GM18505 (cell line): ENCODE results near the gene NBPF3.
A peak's percentile ranks its signal among the peaks of the same experiment; 100 is the strongest.
"Not testable (repeated sequence)": the region's sequence is repeated elsewhere in the genome, so short reads cannot be mapped to it uniquely, and the experiment has no call there.

ENCODE experiments used
- ATAC-seq: cut with Tn5 transposase; IDR thresholded peaks from one replicate; pipeline ENCODE4 v1.9.1; 2021; ENCODE audit not compliant: unreplicated experiment
- POLR2A ChIP-seq: IDR thresholded peaks from 4 replicates; pipeline ENCODE4 v1.6.1; 2011; ENCODE audit warnings: borderline replicate concordance; ENCODE audit not compliant: insufficient read depth, insufficient read length; ENCODE audit errors: extremely low read depth

Gene NBPF3, protein sequence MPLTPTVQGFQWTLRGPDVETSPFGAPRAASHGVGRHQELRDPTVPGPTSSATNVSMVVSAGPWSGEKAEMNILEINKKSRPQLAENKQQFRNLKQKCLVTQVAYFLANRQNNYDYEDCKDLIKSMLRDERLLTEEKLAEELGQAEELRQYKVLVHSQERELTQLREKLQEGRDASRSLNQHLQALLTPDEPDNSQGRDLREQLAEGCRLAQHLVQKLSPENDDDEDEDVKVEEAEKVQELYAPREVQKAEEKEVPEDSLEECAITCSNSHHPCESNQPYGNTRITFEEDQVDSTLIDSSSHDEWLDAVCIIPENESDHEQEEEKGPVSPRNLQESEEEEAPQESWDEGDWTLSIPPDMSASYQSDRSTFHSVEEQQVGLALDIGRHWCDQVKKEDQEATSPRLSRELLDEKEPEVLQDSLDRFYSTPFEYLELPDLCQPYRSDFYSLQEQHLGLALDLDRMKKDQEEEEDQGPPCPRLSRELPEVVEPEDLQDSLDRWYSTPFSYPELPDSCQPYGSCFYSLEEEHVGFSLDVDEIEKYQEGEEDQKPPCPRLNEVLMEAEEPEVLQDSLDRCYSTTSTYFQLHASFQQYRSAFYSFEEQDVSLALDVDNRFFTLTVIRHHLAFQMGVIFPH

DNA sequence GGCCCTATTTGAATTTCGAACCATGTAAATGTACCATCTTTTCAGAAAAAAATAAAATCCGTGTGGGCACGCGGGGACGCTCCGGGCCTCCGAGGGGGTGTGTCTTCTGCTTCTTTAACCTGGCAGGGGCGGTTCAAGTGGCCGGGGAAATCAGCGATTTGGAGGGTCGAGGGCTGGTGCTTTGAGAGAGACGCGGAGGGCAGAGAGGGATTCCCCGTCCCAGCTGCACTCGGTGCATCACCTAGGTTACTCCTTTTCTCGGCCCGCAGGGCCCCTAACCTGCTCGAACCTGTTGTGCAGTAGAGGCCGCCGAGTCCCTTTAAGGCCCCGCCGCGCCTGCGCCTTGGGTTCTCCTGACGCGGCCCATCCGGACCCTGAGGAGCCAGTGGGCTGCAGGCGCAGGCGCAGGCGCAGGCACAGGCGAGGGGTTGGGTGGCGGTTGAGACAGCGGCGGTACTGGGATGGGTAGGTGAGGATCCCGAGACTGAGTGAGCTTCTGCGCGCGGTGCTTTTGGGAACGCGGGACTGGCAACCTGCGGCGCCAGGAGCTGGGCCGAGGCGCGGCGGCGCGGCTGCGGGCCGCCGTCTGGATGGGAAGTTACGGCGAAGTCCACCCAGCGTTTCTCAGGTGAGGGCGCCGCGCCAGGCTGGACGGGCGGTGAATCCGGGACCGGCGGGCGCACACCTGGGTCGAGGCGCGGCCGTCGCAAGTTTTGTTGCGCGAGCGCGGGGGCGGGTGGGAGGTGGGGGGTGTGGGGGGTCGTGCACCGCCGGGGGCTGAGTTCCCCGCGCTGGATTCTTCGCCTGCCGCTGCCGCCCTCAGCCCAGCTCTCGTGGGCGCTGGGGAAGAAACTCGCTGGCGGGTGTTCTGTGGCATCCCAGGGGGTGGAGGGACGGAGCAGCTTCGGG lies at the start of gene NBPF3:
Gene NBPF3 (plus strand): TSS at position 417 of the 909 bp plus-strand sequence. CDS start 4,950 bp downstream, outside the sequence.
- ATAC-seq: peak; percentile 68
- TF ChIP-seq POLR2A: no peak

DNA sequence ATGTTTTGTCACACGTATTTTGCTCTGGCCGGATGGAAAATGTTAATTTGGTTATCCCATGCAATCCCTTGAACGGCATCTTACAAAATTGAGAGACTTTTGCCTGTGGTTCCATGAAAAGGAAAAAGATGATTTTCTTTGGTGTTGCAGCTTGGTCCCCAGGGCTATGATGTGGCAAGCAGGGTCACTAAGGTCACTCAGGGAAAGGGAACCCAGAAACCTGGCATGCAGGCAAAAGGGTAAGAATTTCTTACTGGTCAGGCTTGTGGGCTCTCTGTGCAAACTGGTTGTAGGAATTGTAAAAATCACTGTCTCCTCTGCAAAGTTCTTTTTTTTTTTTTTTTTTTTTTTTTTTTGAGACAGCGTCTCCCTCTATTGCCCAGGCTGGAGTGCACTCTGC lies 48.4 kb upstream of the NBPF3 start:
- no peak for TF ChIP-seq POLR2A
- no peak for ATAC-seq

DNA sequence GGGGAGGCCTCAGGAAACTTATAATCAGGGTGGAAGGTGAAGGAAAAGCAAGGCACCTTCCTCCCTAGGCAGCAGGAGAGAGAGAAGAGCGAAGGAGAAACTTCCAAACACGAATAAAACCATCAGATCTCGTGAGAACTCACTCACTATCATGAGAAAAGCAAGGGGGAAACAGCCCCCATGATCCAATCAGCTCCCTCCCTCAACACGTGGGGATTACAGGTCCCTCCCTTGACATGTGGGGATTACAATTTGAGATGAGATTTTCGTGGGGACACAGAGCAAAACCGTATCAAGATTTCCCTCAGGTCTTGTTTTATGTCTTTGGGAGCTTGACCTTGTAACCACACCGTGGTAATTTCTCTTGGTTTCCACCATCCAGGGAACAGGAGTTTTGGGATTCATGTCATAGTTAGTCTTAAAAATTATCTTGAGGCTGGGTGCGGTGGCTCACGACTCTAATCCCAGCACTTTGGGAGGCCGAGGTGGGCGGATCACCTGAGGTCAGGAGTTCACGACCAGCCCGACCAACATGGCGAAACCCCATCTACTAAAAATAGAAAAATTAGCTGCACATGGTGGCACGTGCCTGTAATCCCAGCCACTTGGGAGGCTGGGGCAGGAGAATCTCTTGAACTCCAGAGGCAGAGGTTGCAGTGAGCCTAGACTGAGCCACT lies 47.2 kb upstream of the NBPF3 start:
- no peak for TF ChIP-seq POLR2A

DNA sequence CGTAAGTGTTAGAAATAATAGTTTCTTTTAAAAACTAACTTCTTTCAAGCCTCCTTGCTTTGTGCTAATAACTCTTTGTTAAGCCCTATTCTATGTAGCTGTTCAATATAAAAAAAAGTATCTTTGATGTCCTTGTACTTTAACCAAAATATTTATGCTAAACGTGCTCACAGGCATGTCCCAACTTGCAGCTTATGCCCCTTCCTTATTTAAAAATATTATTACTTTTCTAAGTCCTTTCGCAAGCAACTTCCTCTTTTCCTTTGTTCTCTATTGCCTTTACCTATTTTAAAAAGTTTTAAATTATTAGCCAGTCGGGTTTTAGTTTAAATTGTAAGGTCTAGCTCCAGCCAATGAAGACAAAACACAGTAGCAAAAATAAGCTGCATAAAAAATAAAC lies 43.4 kb upstream of the NBPF3 start:
- ATAC-seq: no peak
- no peak for TF ChIP-seq POLR2A

More for the DNA sequence above, 47.2 kb upstream of the NBPF3 start:
- no peak for ATAC-seq

DNA sequence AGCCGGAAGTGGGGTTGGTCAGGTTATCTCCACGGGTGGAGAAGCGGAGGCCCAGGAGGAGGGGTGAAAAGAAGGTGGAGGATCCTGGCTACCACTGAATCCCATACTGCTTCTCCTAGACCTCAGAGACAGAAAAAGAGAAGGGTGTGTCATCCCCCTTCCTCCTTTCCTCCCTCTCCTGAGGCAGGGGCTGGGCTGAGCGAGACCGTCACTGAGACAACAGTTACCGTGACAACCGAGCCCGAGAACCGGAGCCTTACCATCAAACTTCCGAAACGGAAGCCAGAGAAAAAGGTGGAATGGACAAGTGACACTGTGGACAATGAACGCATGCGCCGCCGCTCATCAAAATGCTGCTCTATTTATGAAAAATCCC lies 42.1 kb upstream of the NBPF3 start:
- no peak for ATAC-seq
- no peak for TF ChIP-seq POLR2A

DNA sequence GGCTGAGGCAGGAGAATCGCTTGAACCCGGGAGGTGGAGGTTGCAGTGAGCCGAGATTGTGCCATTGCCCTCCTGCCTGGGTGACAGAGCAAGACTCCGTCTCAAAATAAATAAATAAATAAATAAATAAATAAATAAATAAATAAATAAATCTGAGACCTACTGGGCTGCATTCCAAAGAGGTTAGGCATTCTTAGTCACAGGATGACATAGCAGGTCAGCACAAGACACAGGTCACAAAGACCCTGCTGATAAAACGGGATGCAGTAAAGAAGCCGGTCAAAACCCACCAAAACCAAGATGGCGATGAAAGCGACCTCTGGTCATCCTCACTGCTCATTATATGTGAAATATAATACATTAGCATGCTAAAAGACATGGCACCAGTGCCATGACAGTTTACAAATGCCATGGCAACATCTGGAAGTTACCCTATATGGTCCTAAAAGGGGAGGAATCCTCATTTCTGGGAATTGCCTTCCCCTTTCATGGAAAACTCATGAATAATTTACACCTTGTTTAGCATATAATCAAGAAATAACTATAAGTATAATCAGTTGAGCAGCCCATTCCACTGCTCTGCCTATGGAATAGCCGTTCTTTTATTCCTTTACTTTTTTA lies 38.1 kb upstream of the NBPF3 start:
- ATAC-seq: not testable (repeated sequence)

DNA sequence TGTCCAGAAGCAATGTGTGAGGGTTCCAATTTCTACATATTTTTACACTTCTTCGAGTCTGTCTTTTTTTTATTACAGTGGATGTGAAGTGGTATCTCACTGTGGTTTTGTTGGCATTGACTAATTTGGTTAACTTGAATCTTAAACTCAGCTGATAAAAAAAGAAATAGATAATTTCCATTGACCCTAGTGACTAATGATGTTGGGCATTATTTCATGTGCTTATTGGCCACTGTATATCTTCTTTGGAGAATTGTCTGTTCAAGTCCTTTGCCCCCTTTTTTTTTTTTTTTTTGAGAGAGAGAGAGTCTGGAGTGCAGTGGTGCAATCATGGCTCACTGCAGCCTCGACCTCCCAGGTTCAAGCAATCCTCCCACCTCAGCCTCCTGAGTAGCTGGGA lies 33.3 kb upstream of the NBPF3 start:
- no peak for TF ChIP-seq POLR2A
- no peak for ATAC-seq

DNA sequence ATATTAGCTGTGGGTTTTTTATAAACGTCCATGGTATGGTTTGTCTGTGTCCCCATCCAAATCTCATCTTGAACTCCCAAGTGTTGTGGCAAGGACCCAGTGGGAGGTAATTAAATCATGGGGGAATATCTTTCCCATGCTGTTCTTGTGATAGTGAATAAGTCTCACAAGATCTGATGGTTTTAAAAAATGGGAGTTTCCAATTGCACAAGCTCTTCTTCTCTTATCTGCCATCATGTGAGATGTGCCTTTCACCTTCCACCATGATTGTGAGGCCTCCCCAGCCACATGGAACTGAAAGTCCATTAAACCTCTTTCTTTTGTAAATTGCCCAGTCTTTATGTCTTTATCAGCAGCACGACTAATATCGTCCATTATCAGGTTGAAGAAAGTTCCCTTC lies 30.0 kb upstream of the NBPF3 start:
- not testable (repeated sequence) for ATAC-seq

DNA sequence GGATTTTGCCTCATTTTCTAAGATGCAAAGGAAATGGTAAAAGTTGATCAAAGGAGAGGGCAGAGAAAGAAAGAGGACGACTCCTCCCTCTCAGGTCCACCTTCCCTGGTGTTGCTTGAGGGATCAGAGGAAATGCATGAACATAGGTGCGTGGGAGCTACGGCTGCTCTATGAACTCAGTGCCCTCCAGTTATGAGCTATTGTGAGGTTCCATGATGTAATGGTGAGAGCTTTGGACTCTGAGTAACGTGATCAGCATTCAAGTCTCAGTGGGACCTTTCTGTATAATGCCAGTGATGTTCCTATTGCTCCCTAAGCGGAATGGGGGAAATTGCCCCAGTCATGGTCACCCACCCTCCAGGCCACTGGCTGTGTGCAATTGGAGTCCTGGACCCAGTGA lies 25.9 kb upstream of the NBPF3 start:
- no peak for TF ChIP-seq POLR2A
- ATAC-seq: no peak

DNA sequence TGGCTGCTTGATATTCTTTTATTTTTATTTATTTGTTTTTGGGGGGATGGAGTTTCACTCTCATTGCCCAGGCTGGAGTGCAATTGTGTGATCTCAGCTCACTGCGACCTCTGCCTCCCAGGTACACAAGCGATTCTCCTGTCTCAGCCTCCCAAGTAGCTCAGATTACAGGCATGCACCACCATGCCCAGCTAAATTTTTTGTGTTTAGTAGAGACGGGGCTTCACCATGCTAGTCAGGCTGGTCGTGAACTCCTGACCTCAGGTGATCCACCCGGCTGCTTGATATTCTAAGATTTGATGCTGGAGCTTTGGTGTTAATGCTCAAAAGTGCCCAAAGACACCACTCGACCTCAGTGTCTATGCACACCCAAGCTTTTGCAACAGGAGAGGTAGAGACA lies 19.6 kb upstream of the NBPF3 start:
- ATAC-seq: not testable (repeated sequence)

DNA sequence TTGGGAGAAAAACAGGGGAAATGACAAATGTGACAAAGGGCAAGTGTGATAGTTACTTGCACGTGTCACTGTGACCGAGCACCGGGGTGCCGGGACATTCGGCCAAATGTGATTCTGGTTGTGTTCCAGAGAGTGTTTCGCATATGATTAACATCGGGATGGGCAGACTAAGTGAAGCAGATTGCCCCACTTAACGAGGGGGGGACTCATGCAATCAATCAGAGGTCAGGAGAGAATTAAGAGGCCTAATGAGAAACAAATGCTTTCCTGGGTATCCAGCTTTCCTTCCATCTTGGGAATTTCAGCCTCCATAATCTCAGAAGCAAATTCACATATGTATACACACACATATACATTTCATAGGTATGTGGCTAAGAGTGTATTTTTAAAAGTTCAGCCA lies 18.6 kb upstream of the NBPF3 start:
- not testable (repeated sequence) for ATAC-seq

DNA sequence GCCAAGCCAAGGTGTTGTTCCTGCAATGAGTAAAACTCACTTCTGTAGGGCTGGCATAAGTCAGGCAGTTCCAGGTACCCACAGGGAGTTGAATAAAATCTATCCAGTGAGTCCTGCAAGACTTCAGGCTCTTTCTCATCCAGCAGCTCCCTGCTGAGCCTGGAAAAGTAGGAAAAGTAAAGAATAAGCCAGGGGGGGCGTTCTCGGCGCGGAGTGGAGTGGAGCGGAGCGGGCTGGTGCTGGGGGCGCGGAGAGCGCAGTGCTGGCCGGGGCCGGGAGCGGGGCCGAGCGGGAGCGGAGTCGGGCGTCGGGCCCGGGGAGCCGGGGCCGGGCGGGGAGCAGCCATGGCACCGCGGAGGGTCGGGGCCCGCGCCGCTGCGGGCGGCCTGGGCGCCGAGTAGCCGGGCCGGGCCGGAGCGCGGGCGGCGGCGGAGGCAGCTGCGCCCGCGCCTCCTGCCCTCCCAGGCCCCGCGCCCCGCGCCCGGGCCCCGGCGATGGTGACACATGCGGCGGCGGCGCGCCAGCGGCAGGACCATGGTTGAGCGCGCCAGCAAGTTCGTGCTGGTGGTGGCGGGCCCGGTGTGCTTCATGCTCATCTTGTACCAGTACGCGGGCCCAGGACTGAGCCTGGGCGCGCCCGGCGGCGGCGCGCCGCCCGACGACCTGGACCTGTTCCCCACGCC lies 12.0 kb upstream of the NBPF3 start:
- ATAC-seq: not testable (repeated sequence)

DNA sequence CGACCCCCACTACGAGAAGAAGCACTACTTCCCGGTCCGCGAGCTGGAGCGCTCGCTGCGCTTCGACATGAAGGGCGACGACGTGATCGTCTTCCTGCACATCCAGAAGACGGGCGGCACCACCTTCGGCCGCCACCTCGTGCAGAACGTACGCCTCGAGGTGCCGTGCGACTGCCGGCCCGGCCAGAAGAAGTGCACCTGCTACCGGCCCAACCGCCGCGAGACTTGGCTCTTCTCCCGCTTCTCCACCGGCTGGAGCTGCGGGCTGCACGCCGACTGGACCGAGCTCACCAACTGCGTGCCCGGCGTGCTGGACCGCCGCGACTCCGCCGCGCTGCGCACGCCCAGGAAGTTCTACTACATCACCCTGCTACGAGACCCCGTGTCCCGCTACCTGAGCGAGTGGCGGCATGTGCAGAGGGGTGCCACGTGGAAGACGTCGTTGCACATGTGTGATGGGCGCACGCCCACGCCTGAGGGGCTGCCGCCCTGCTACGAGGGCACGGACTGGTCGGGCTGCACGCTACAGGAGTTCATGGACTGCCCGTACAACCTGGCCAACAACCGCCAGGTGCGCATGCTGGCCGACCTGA lies 11.4 kb upstream of the NBPF3 start:
- ATAC-seq: not testable (repeated sequence)

DNA sequence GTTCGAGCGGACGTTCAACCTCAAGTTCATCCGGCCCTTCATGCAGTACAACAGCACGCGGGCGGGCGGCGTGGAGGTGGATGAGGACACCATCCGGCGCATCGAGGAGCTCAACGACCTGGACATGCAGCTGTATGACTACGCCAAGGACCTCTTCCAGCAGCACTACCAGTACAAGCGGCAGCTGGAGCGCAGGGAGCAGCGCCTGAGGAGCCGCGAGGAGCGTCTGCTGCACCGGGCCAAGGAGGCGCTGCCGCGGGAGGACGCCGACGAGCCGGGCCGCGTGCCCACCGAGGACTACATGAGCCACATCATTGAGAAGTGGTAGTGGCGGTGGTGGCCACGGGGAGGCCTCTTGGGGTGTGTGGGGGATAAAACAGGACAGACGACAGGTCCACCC lies 10.7 kb upstream of the NBPF3 start:
- not testable (repeated sequence) for ATAC-seq

DNA sequence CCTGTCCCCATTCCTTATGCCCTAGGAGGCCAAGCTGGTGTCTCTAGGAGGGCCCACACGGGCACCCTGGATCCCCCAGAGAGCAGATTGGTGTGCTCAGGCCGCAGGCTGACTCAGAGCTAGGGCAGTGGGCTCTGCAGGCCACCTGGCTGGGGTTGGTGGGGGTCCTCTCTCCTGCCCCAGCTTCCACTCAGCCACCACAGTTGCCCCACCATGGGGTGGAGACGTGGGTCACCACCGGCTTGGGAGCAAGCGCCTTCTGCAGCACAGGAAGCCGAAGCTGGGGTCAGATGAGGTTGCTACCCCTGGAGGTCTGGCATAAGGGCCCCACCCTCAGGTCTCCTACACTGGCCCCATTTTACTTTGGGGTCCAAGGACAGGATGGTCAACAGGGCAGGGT lies 9.1 kb upstream of the NBPF3 start:
- not testable (repeated sequence) for ATAC-seq
